Islet precursor cell (in vitro differentiated cells): Measurements from ENCODE around the gene KHDC1L.
"Not testable (repeated sequence)": the region's sequence is repeated elsewhere in the genome, so short reads cannot be mapped to it uniquely, and the experiment has no call there.

Source experiments
- DNase-seq: peaks from one replicate; pipeline ENCODE4 v3.0.0-alpha.2; 2018

KHDC1L gene, protein sequence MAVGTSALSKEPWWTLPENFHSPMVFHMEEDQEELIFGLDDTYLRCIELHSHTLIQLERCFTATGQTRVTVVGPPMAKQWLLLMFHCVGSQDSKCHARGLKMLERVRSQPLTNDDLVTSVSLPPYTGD

GRCh38 chr6:73225396-73225795 lies at the start of gene KHDC1L:
Gene KHDC1L, minus strand, starts transcription at chr6:73225496. Its CDS starts 88 bp downstream, at chr6:73225408.
- DNase-seq, result no peak

DNA sequence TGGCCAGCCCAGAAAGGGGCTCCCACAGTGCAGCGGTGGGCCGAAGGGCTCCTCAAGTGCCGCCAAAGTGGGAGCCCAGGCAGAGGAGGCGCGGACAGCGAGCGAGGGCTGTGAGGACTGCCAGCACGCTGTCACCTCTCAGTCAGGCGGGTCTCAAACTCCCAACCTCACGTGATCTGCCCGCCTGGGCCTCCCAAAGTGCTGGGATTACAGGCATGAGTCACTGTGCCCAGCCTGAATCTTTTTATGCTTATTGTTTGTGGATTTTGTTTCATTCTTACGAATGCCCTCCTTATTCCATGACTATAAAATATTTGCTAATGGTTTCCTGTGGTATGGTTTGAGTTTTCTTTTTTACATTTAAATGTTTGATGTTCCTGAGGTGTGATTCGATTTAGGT lies 44.0 kb upstream of the KHDC1L start:
- DNase-seq, result not testable (repeated sequence)

DNA sequence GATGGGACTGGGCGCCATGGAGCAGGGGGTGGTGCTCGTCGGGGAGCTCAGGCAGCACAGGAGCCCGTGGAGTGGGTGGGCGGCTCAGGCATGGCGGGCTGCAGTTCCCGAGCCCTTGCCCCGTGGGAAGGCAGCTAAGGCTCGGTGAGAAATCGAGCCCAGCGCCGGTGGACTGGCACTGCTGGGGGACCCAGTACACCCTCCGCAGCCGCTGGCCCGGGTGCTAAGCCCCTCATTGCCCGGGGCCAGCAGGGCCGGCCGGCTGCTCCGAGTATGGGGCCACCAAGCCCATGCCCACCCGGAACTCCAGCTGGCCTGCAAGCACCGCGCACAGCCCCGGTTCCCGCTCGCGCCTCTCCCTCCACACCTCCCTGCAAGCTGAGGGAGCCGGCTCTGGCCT lies 43.6 kb upstream of the KHDC1L start:
- not testable (repeated sequence) for DNase-seq

- DNase-seq, result peak; percentile 82
Measured at GRCh38 chr6:73264446-73264845, 39.1 kb upstream of the KHDC1L start.

DNA sequence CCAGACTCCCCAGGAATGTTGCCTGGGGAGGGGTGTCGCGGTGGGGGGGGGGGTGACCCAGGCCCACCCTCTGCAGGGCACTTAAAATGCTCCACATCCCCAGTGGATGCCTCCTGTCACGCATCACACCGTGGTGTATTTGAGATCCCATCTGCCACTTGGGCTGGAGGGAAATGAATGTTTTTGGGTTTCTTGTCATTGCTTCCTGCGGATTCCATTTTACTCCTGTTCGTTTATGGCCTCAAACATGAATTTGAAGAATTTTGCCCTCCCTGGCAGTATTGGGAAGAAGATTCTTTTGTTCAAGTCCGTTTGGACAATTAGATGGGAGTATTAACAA lies 38.2 kb upstream of the KHDC1L start:
- no peak for DNase-seq

- peak; percentile 85 for DNase-seq
Measured at GRCh38 chr6:73262671-73263569, 37.6 kb upstream of the KHDC1L start, which contains the start of gene KHDC1. Gene KHDC1, minus strand, starts transcription at chr6:73263196. Its CDS starts 20,679 bp downstream, at chr6:73242517.

DNA sequence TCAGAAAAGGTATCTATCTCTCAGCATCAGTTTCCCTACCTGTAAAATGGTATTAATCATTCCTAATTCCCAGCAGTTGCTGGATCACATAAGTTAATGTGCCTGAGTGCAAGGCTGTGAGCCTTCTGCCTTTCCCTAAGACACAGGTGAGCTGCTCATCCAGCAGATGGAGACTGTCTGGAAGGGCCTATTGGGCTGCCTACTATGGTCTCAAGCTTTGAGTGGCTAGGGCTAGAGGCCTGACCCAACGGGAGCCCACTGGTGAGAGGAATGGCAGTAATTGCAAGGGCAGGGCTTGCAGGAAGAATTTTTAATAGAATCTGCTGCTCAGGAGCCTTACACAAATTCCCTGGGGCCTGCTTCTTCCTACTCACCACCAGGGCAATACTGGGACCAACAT lies 33.4 kb upstream of the KHDC1L start:
- DNase-seq, result no peak

GRCh38 chr6:73254323-73254722 lies 29.0 kb upstream of the KHDC1L start:
- not testable (repeated sequence) for DNase-seq

DNA sequence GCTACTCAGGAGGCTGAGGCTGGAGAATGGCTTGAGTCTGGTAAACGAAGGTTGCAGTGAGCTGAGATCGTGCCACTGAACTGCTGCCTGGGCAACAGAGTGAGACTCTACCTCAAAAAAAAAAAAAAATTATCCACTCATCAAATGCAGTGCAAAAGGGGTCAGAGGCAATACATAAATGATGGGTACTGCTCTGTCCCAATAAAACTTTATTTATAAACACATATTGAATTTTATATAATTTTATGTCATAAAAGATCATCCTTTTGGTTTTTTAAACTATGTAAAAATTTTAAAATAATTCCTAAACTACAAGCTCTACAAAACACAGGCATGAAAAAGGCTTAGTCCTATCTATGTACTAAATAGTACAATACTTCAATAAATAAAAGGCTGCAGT lies 27.4 kb upstream of the KHDC1L start:
- no peak for DNase-seq

- DNase-seq, result no peak
Measured at GRCh38 chr6:73250016-73250415, 24.7 kb upstream of the KHDC1L start.

GRCh38 chr6:73248192-73248903 lies 23.1 kb upstream of the KHDC1L start:
- no peak for DNase-seq

GRCh38 chr6:73242001-73242400 lies 16.7 kb upstream of the KHDC1L start:
- no peak for DNase-seq

- DNase-seq, result no peak
Measured at GRCh38 chr6:73240730-73241129, 15.4 kb upstream of the KHDC1L start.

GRCh38 chr6:73236144-73236750 lies 11.0 kb upstream of the KHDC1L start:
- DNase-seq, result no peak

GRCh38 chr6:73234733-73235132 lies 9.4 kb upstream of the KHDC1L start:
- no peak for DNase-seq

GRCh38 chr6:73233971-73234370 lies 8.7 kb upstream of the KHDC1L start:
- not testable (repeated sequence) for DNase-seq

GRCh38 chr6:73233048-73233447 lies 7.8 kb upstream of the KHDC1L start:
- DNase-seq, result no peak

DNA sequence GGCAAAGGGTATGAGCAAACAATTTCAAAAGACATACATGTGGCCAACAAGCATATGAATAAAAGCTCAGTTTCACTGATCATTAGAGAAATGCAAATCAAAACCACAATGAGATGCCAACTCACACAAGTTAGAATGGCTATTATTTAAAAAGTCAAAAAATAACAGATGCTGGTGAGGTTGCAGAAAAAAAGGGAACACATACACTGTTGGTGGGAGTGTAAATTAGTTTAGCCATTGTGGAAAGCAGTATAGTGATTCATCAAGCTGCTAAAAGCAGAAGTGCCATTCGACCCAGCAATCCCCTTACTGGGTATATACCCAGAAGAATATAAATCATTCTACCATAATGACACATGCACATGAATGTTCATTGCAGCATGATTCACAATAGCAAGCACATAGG lies 6.7 kb upstream of the KHDC1L start:
- DNase-seq, result no peak

- no peak for DNase-seq
Measured at GRCh38 chr6:73227606-73228255, 2.4 kb upstream of the KHDC1L start.

DNA sequence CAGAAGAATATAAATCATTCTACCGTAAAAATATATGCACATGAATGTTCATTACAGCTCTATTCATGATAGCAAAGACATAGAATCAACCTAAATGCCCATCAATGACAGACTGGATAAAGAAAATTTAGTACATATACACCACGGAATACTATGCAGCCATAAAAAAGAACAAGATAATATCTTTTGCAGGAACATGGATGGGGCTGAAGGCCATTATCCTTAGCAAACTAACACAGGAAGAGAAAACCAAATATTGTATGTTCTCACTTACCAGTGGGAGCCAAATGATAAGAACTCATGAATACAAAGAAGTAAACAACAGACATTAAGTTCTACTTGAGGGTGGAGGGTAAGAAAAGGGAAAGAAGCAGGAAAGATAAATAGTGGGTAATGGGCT lies 8.4 kb downstream of the KHDC1L start:
- DNase-seq, result no peak

GRCh38 chr6:73209117-73209516 lies 16.2 kb downstream of the KHDC1L start:
- no peak for DNase-seq

GRCh38 chr6:73207221-73207837 lies 18.0 kb downstream of the KHDC1L start:
- DNase-seq, result no peak
